Activated naive CD8-positive, alpha-beta T cell treated with anti-CD3 and anti-CD28 coated beads, Interleukin-2, amount 50 U/mL, for 16 hours (primary cell): ENCODE measurements around the gene DPH2.

Experiments used
- DNase-seq: peaks from one replicate; pipeline ENCODE4 v3.0.0-alpha.2; 2020; ENCODE audit warnings: low read depth, low spot score

Gene DPH2

GRCh38 chr1:43944860-43945259, 24.9 kb upstream of the DPH2 start:
- no peak for DNase-seq

DNA sequence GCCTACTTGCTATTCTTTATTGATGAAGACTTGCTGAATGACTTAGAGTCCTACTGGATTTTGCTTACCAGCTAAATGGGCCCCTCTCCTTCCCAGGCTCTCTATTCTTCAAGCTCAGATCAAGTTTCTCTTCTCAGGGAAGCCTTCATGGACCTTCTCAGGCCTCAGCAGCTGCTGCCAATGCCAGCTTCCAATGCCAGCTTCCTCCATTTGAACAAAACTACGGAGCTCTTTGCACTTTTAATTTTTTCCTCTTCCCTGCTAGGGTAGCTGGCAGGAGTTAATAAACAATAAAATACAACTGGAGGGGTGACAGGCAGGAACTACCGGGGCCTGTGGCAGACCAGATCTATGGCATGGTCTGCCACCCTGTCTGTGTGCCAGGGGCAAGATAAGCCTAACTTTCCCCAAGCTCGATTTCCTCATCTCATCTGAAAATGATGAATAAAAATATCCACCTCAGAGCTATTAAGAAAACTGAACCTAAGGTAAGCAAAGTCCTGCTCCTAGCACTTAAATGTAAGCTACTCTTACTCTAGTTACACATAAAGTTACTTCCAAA, 24.1 kb upstream of the DPH2 start:
- no peak for DNase-seq

DNA sequence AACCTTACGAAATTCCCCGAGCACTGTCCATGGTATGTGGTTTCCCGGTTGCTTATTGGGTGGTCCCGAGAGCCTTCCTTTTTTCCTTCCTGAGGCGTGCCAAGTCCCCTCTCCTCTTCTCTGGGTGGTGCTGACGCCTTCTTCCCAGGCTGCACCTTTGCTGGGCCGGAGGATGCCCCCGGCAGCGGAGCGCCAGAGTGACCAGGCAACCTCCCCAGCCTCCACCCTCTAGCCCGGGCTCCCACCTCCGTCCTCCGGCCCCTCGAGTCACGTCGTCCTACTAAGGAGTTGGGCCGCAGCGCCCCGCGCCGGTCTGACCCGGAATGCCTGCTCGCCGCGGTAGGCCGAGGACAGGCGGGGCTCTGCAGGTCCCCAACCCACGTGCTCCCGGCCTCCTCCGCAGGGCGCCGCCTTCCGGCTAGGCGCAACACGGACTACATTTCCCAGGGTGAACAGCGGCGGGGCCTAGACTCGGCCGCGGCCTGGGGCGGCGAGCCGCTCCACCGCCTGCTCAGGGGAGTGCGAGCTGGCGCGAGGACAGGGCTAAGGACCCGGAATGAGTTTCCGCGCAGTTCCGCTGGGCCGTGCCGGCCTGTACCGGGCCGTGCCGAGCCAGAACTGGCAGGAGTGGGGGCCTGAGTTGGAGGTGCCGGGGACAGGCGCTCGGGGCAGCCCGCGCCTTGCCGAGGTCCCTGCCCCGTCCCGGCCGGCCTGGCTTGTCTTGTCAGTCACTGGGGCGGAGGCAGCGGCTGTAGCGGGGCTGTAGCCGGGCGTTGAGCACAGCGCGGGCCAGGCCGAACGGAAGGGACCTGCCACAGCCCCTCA, 23.4 kb upstream of the DPH2 start, which contains the start of gene IPO13:
Gene IPO13 (plus strand): TSS at position 715 of the 825 bp plus-strand sequence. CDS start 651 bp downstream, outside the sequence.
- DNase-seq = peak; percentile 92

GRCh38 chr1:43947061-43947873, 22.5 kb upstream of the DPH2 start:
- DNase-seq = no peak

GRCh38 chr1:43947874-43948437, 21.9 kb upstream of the DPH2 start:
- DNase-seq = no peak

DNA sequence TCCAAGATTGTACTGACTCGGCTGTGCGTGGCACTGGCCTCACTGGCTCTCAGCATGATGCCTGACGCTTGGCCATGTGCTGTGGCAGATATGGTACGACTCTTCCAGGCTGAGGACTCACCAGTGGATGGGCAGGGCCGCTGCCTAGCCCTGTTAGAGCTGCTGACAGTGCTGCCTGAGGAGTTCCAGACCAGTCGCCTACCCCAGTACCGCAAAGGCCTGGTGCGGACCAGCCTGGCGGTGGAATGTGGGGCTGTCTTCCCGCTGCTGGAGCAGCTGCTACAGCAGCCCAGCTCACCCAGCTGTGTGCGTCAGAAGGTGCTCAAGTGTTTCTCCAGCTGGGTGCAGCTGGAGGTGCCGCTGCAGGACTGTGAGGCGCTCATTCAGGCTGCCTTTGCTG, 20.1 kb upstream of the DPH2 start:
- no peak for DNase-seq

GRCh38 chr1:43951021-43951985, 18.5 kb upstream of the DPH2 start:
- DNase-seq = no peak

DNA sequence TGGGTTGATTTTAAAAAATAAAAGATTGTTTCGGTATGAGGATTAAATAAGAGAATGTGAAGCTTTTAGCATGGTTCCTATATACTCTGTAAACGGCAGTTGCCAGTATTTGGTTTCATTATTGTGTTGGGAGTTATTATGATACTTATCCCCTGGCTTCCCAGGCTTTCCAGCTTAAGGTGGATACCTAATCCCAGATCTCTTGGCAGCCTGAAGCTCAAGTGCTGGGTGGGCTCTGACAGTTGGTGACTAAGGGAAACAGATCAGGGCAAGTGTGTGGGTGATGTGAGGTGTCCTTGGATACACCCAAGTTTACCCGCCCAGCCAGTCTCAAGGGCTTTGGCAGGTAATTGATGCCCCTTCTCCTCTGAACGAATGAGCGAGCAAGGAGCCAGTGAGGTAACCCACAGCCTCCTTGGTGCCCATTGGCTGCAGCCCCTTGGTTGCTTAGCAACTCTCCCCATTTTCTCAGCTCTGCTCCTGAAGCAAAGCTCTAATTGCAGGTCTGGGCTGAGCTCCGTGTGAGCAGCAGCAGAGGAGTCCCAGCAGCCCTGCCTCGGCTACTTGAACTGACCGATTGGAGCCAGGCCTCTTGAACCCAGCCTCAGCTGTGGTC, 17.0 kb upstream of the DPH2 start:
- no peak for DNase-seq

GRCh38 chr1:43953361-43953760, 16.4 kb upstream of the DPH2 start:
- DNase-seq = no peak

GRCh38 chr1:43954036-43954435, 15.8 kb upstream of the DPH2 start:
- no peak for DNase-seq

GRCh38 chr1:43956234-43956633, 13.6 kb upstream of the DPH2 start:
- DNase-seq = no peak

GRCh38 chr1:43957407-43958040, 12.3 kb upstream of the DPH2 start:
- no peak for DNase-seq

GRCh38 chr1:43958351-43959255, 11.2 kb upstream of the DPH2 start:
- no peak for DNase-seq

- DNase-seq = no peak
These were observed 9.0 kb upstream of the DPH2 start for GRCh38 chr1:43960798-43961197.

DNA sequence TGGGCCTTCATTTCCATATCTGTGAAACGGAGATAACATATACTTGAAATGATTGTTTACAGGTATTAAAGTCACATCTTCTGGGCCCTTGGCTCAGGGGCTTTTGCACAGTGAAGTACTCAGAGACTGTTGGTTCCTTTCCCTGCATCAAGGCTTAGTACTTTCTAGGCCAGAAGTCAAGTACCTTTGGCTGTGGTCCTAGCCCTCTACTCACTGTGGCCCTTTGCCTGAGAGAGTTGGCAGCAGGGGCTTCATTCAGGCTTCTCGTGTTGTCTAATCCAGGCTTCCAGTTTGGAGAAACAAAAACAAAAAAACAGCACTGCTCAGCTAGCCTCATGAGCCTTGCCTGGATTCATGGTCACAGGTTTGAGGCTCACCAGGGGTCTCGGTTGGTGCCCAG, 8.1 kb upstream of the DPH2 start:
- DNase-seq = no peak

DNA sequence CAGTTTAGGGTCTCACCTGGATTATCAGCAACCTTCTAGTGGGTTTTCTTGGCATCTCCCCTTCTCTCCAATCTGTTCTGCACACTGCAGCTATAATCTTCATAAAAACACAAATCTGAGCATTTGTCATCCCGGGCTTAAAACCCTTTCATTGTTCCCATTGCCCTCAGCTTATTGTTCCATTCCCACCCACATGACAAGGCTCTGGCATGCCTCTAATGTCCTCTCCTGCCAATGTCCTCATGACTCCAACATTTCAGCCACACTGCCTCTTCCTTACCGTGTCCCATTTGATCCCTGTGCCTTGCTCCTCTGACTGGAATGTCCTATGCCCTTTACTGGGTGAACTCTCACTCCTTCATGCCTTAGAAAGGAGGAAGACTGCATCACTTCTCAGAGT, 7.5 kb upstream of the DPH2 start:
- no peak for DNase-seq

GRCh38 chr1:43963006-43963405, 6.8 kb upstream of the DPH2 start:
- DNase-seq = no peak

- DNase-seq = no peak
These were observed 5.9 kb upstream of the DPH2 start for GRCh38 chr1:43963890-43964289.

- no peak for DNase-seq
These were observed 4.5 kb upstream of the DPH2 start for GRCh38 chr1:43965316-43965715.
